Gastrocnemius medialis (tissue), 4 donors: Measurements from ENCODE around the gene PGAM5. TPM values are rescaled to one million over a fixed set of nuclear protein-coding genes. Genes with fewer than 3 reads are reported as not detected.
"Not testable (repeated sequence)": the region's sequence is repeated elsewhere in the genome, so short reads cannot be mapped to it uniquely, and the experiment has no call there.

Source experiments
- ATAC-seq, 2 donors: fragments of 150-250 bp; one replicate each; pipeline ENCODE4 v1.9.1; 2016
- DNase-seq, 2 donors: peaks; one replicate each; pipeline ENCODE4 v3.0.0-alpha.2; 2019
- H3K27ac ChIP-seq, 4 donors: fragments of 200-600 bp; sonication (generic); 1 replicate in 1 of 4; 2 replicates in 3 of 4; pipeline ENCODE4 v1.5.1; 2016 to 2018; ENCODE audit warnings: mild to moderate bottlenecking in 2 of 4, moderate library complexity in 1 of 4
- H3K27me3 ChIP-seq, 3 donors: fragments of 200-600 bp; sonication (generic) in 2 of 3; 1 replicate in 1 of 3; 2 replicates in 2 of 3; pipeline versions ENCODE4 v1.5.1 to v1.6.0; 2016 to 2019; ENCODE audit warnings: mild to moderate bottlenecking in 1 of 3, moderate library complexity in 1 of 3
- H3K36me3 ChIP-seq, 2 donors: fragments of 200-600 bp; sonication (generic) in 1 of 2; one replicate each; pipeline ENCODE4 v1.5.1; 2017 to 2018
- H3K4me1 ChIP-seq, 2 donors: fragments of 200-600 bp; sonication (generic) in 1 of 2; one replicate each; pipeline ENCODE4 v1.5.1; 2016 to 2017; ENCODE audit warnings: mild to moderate bottlenecking in 2 of 2
- H3K4me3 ChIP-seq, 4 donors: fragments of 200-600 bp; sonication (generic) in 3 of 4; 1 replicate in 1 of 4; 2 replicates in 3 of 4; pipeline ENCODE4 v1.5.1; 2016 to 2019; ENCODE audit warnings: mild to moderate bottlenecking in 2 of 4
- H3K9me3 ChIP-seq, 3 donors: fragments of 200-600 bp; sonication (generic) in 2 of 3; 1 replicate in 1 of 3; 2 replicates in 2 of 3; pipeline ENCODE4 v1.5.1; 2016 to 2019
- CTCF ChIP-seq, 5 experiments: fragments of 450-650 bp in 3 of 5; fragments of 200-600 bp in 2 of 5; sonication (generic) in 2 of 5; IDR thresholded peaks in 4 of 5; conservative IDR thresholded peaks in 1 of 5; 1 replicate in 4 of 5; 2 replicates in 1 of 5; pipeline ENCODE4 v1.5.1; 2016 to 2019; ENCODE audit warnings: antibody characterized with exemption in 5 of 5, mild to moderate bottlenecking in 3 of 5, moderate library complexity in 3 of 5
- POLR2A ChIP-seq, 2 donors: fragments of 450-650 bp; IDR thresholded peaks; one replicate each; pipeline ENCODE4 v1.6.1; 2017; ENCODE audit warnings: antibody characterized with exemption in 2 of 2, mild to moderate bottlenecking in 2 of 2, moderate library complexity in 2 of 2
- in situ Hi-C, 4 donors: fragments of 200-750 bp; cut with MboI; loops; one replicate each; pipeline versions ENCODE4 v1.15.0 to v1.8.0; 2017; ENCODE audit warnings: low sequenced_read_pairs in 4 of 4
- intact Hi-C: fragments of 100-400 bp; cut with DNase I; formaldehyde crosslinking; loops from one replicate; pipeline ENCODE4 v1.15.1; 2023; ENCODE audit warnings: low total_unique reads
- total RNA-seq, 4 donors: library from RNA; depleted of rRNA; stranded (reverse); fragments of >200 nt; gene quantifications; one replicate each; pipeline versions ENCODE4 v1.1.0 to v1.2.3, GENCODE V29; 2016

Gene PGAM5
- total RNA-seq, 4 donors from 2014 or later = 36.6 to 75.1 (median 62.8) TPM

GRCh38 chr12:132754160-132754932, 43.7 kb downstream of the PGAM5 start:
- no peaks in the 10 kb centered on the region for H3K9me3 ChIP-seq
- no peak overlapping the region for H3K4me3 ChIP-seq
- no peaks in the 10 kb centered on the region for H3K27me3 ChIP-seq
- ATAC-seq = no peak
- H3K27ac ChIP-seq = no peak overlapping the region
- no peak for DNase-seq
- intact Hi-C loops (no loop called here), in situ Hi-C loops (no loop called here)
- H3K4me1 ChIP-seq = no peaks in the 10 kb centered on the region
- peaks cover 0 to 68% of the 10 kb centered on the region in 2 donors for H3K36me3 ChIP-seq
- TF ChIP-seq CTCF (IDR thresholded peaks at IDR 0.05 in 4 of 5, conservative IDR thresholded peaks at IDR 0.05 in 1 of 5) (no peak), POLR2A (IDR thresholded peaks at IDR 0.05) (no peak)

- H3K27me3 ChIP-seq, intact Hi-C loops, H3K4me3 ChIP-seq, H3K9me3 ChIP-seq, ATAC-seq, DNase-seq, H3K27ac ChIP-seq, in situ Hi-C loops: not testable (repeated sequence)
- H3K4me1 ChIP-seq = peaks cover 21 to 30% of the 10 kb centered on the region in 2 donors
- peaks cover 0 to 28% of the 10 kb centered on the region in 2 donors for H3K36me3 ChIP-seq
Observed at GRCh38 chr12:132758825-132759224, 48.2 kb downstream of the PGAM5 start.

- no peak for DNase-seq
- H3K27me3 ChIP-seq = no peaks in the 10 kb centered on the region
- TF ChIP-seq POLR2A (IDR thresholded peaks at IDR 0.05) (no peak), CTCF (IDR thresholded peaks at IDR 0.05 in 4 of 5, conservative IDR thresholded peaks at IDR 0.05 in 1 of 5) (no peak)
- intact Hi-C loops (no loop called here), in situ Hi-C loops (no loop called here)
- H3K9me3 ChIP-seq = no peaks in the 10 kb centered on the region
- peaks cover 0 to 24% of the 10 kb centered on the region in 2 donors for H3K36me3 ChIP-seq
- H3K4me3 ChIP-seq = no peak overlapping the region
- H3K27ac ChIP-seq = no peak overlapping the region
- ATAC-seq = no peak
- H3K4me1 ChIP-seq = peaks cover 21 to 30% of the 10 kb centered on the region in 2 donors
Observed at GRCh38 chr12:132759359-132759758, 48.7 kb downstream of the PGAM5 start.

GRCh38 chr12:132761032-132761920, 50.6 kb downstream of the PGAM5 start, which contains the start of gene ANKLE2:
ANKLE2 (minus strand) TSS chr12:132761832; CDS start chr12:132761798, 34 bp downstream.
- peak in 1 of 2 donors; percentile 28 for DNase-seq
- Histone ChIP-seq H3K4me3 (peak within 1 kb of the TSS; percentile 86 to 98 (median 90)), H3K36me3 (peaks cover 0 to 7% of the 10 kb centered on the region in 2 donors), H3K27me3 (no peaks in the 10 kb centered on the region), H3K9me3 (no peaks in the 10 kb centered on the region), H3K27ac (peak within 1 kb of the TSS; percentile 94 to 100 (median 99)), H3K4me1 (peaks cover 21 to 32% of the 10 kb centered on the region in 2 donors)
- ATAC-seq = peak; percentile 73 to 80
- intact Hi-C loops = loop anchor here (2.0 to 5.0 kb wide), 4 partner anchors 49 to 370 kb away; partner anchors contain the start of genes GOLGA3, PGAM5, POLE and PXMP2
- in situ Hi-C loops = no loop called here
- TF ChIP-seq CTCF (IDR thresholded peaks at IDR 0.05 in 4 of 5, conservative IDR thresholded peaks at IDR 0.05 in 1 of 5) = no peak
- peak in 1 of 2 donors; percentile 2 for TF ChIP-seq POLR2A (IDR thresholded peaks at IDR 0.05)
